PC-3 (cell line): ENCODE data around the gene GPR176. TPM values are rescaled to one million over a fixed set of nuclear protein-coding genes. Genes with fewer than 3 reads are reported as not detected.

Experiments used
- ATAC-seq: fragments of 200-7000 bp; cut with Tn5 transposase; 2 replicates; pipeline ENCODE4 v1.9.1; 2020; ENCODE audit warnings: mild to moderate bottlenecking, moderate library complexity
- BruUV-seq: library from RNA; stranded (reverse); fragments of 400-500 nt; replicated peaks from 2 replicates; lab custom pipeline; 2021; lab: Mats Ljungman, UMichigan
- CTCF ChIA-PET: fragments of 300-600 bp; sonication (Branson Sonifier 250); formaldehyde crosslinking; loops from one replicate; lab custom pipeline; 2022; ENCODE audit warnings: antibody characterized with exemption; lab: Charles Lee
- POLR2A ChIA-PET: fragments of 300-600 bp; sonication (Branson Sonifier 250); formaldehyde crosslinking; loops from one replicate; lab custom pipeline; 2022; ENCODE audit warnings: antibody characterized with exemption; ENCODE audit not compliant: unreplicated experiment; lab: Charles Lee
- DNase-seq: peaks from one replicate; pipeline ENCODE4 v3.0.0-alpha.2; 2015
- H2AFZ ChIP-seq: fragments of 300-600 bp; sonication (generic); 2 replicates; pipeline ENCODE4 v1.6.0; 2016; ENCODE audit warnings: antibody characterized with exemption, low read length
- H3F3A ChIP-seq: fragments of 300-600 bp; sonication (generic); one replicate; pipeline ENCODE4 v1.6.0; 2017; ENCODE audit warnings: antibody characterized with exemption, low read length, control low read depth, mild to moderate bottlenecking; ENCODE audit not compliant: unreplicated experiment
- H3K27ac ChIP-seq: fragments of 300-600 bp; sonication (generic); 2 replicates; pipeline ENCODE4 v1.5.1; 2016; ENCODE audit warnings: mild to moderate bottlenecking, low read length
- H3K27me3 ChIP-seq: fragments of 300-600 bp; sonication (generic); 2 replicates; pipeline ENCODE4 v1.6.1; 2016; ENCODE audit warnings: low read length, mixed read lengths
- H3K36me3 ChIP-seq: fragments of 300-600 bp; sonication (generic); 2 replicates; pipeline ENCODE4 v1.6.1; 2016; ENCODE audit warnings: low read depth, mixed run types, low read length, mixed read lengths
- H3K4me1 ChIP-seq: fragments of 300-600 bp; sonication (generic); 2 replicates; pipeline ENCODE4 v1.5.1; 2016; ENCODE audit warnings: low read length; ENCODE audit not compliant: insufficient read depth
- H3K4me2 ChIP-seq: fragments of 300-600 bp; sonication (generic); 2 replicates; pipeline ENCODE4 v1.6.0; 2016; ENCODE audit warnings: low read length
- H3K4me3 ChIP-seq: fragments of 300-600 bp; sonication (generic); 2 replicates; pipeline ENCODE4 v1.5.1; 2016; ENCODE audit warnings: mild to moderate bottlenecking, low read length, mixed read lengths
- H3K79me2 ChIP-seq: fragments of 300-600 bp; sonication (generic); 2 replicates; pipeline ENCODE4 v1.6.1; 2017; ENCODE audit warnings: low read length, mixed read lengths
- H3K9ac ChIP-seq: fragments of 300-600 bp; sonication (generic); 2 replicates; pipeline ENCODE4 v1.6.0; 2016; ENCODE audit warnings: mild to moderate bottlenecking, low read length
- H3K9me2 ChIP-seq: fragments of 300-600 bp; sonication (generic); replicated peaks from 2 replicates; pipeline ENCODE4 v1.6.1; 2016; ENCODE audit warnings: mixed run types, low read length, mixed read lengths
- H3K9me3 ChIP-seq: fragments of 300-600 bp; sonication (generic); 2 replicates; pipeline ENCODE4 v1.6.1; 2016; ENCODE audit warnings: low read length, mixed read lengths
- H4K20me1 ChIP-seq: fragments of 300-600 bp; sonication (generic); 2 replicates; pipeline ENCODE4 v1.6.1; 2016; ENCODE audit warnings: low read length, mixed read lengths
- CTCF ChIP-seq: fragments of 300-600 bp; sonication (generic); conservative IDR thresholded peaks from 2 replicates; pipeline ENCODE4 v1.5.1; 2017; ENCODE audit warnings: antibody characterized with exemption, low read depth, mild to moderate bottlenecking, low read length
- EZH2 ChIP-seq: fragments of 300-600 bp; sonication (generic); IDR thresholded peaks from one replicate; pipeline ENCODE4 v1.6.1; 2017; ENCODE audit warnings: antibody characterized with exemption, mild to moderate bottlenecking, low read length; ENCODE audit not compliant: unreplicated experiment
- EZH2phosphoT487 ChIP-seq: fragments of 300-600 bp; sonication (generic); IDR thresholded peaks from 2 replicates; pipeline ENCODE4 v1.6.1; 2018; ENCODE audit warnings: mild to moderate bottlenecking, antibody characterized with exemption, low read length, borderline replicate concordance
- intact Hi-C: fragments of 100-400 bp; cut with micrococcal nuclease; formaldehyde crosslinking; loops from 2 replicates; pipeline ENCODE4 v1.9.0; 2023
- total RNA-seq: library from RNA; depleted of rRNA; stranded (reverse); fragments of >200 nt; gene quantifications from 2 replicates; pipeline ENCODE4 v1.2.3, GENCODE V29; 2014

The GPR176 gene
- total RNA-seq, 1 experiment from 2014 or later: 27.8 TPM

GRCh38 chr15:39756806-39757522, 163.1 kb downstream of the GPR176 start:
- Histone ChIP-seq H3K4me1 (no peaks in the 10 kb centered on the region), H2AFZ (no peak overlapping the region), H3K4me2 (no peak overlapping the region), H3K9me3 (no peaks in the 10 kb centered on the region), H3K27ac (no peak overlapping the region), H3K27me3 (no peaks in the 10 kb centered on the region), H3K4me3 (no peak overlapping the region), H3K9ac (no peak overlapping the region), H3K9me2 (no peaks in the 10 kb centered on the region), H3F3A (no peaks in the 10 kb centered on the region), H3K36me3 (no peaks in the 10 kb centered on the region), H4K20me1 (no peaks in the 10 kb centered on the region), H3K79me2 (no peaks in the 10 kb centered on the region)
- DNase-seq (peak; percentile 79), ATAC-seq (peak; percentile 46; the same call in 1 of the 2 replicates)
- no peak for TF ChIP-seq EZH2phosphoT487
- peak; percentile 78 for TF ChIP-seq CTCF
- ChIA-PET POLR2A (interaction anchor here (0.5 to 0.7 kb wide), 3 partner anchors 123 to 560 kb away, joined by 3 read pairs; no protein-coding TSS in a partner anchor), CTCF (interaction anchor here (0.5 to 2.1 kb wide), 7 partner anchors 70 to 561 kb away, joined by 3 to 21 read pairs (median 4); partner anchors contain the start of gene THBS1)
- intact Hi-C loops: loop anchor here (1.0 to 5.0 kb wide), 5 partner anchors 71 to 1049 kb away; partner anchors contain the start of gene THBS1
- no TSS peak for BruUV-seq

- no peak for ATAC-seq
- H3K27me3 ChIP-seq: no peaks in the 10 kb centered on the region
- no peak for TF ChIP-seq EZH2
- no peak for TF ChIP-seq EZH2phosphoT487
- no peak for TF ChIP-seq CTCF
- H3K27ac ChIP-seq: no peak overlapping the region
- H3K9me2 ChIP-seq: no peaks in the 10 kb centered on the region
- no peaks in the 10 kb centered on the region for H3K79me2 ChIP-seq
- BruUV-seq: no TSS peak
- H3K36me3 ChIP-seq: no peaks in the 10 kb centered on the region
- peaks cover 7% of the 10 kb centered on the region for H3K4me1 ChIP-seq
- H3K9me3 ChIP-seq: no peaks in the 10 kb centered on the region
- DNase-seq: no peak
- no peaks in the 10 kb centered on the region for H4K20me1 ChIP-seq
- CTCF ChIA-PET: no interaction called here
- intact Hi-C loops: no loop called here
- no peak overlapping the region for H3K9ac ChIP-seq
- no peak overlapping the region for H3K4me3 ChIP-seq
- H3F3A ChIP-seq: no peaks in the 10 kb centered on the region
- H3K4me2 ChIP-seq: no peak overlapping the region
- H2AFZ ChIP-seq: no peak overlapping the region
- POLR2A ChIA-PET: no interaction called here
These were observed 167.1 kb downstream of the GPR176 start for GRCh38 chr15:39752991-39753390.

- ChIA-PET CTCF (no interaction called here), POLR2A (no interaction called here)
- TF ChIP-seq EZH2phosphoT487 (no peak), EZH2 (no peak), CTCF (no peak)
- BruUV-seq: no TSS peak
- Histone ChIP-seq H3K9me2 (no peaks in the 10 kb centered on the region), H3K36me3 (no peaks in the 10 kb centered on the region), H3K4me3 (no peak overlapping the region), H3F3A (no peaks in the 10 kb centered on the region), H3K27ac (no peak overlapping the region), H3K27me3 (no peaks in the 10 kb centered on the region), H3K4me2 (no peak overlapping the region), H3K4me1 (peaks cover 15% of the 10 kb centered on the region), H4K20me1 (no peaks in the 10 kb centered on the region), H3K9me3 (no peaks in the 10 kb centered on the region), H3K79me2 (no peaks in the 10 kb centered on the region), H3K9ac (no peak overlapping the region), H2AFZ (no peak overlapping the region)
- DNase-seq (no peak), ATAC-seq (no peak)
- intact Hi-C loops: no loop called here
These were observed 167.8 kb downstream of the GPR176 start for GRCh38 chr15:39752246-39752645.
